Erythroblast (primary cell): ENCODE measurements around the gene KSR1.
A peak's percentile ranks its signal among the peaks of the same experiment; 100 is the strongest.

Experiments used
- DNase-seq, 2 experiments: peaks; one replicate each; lab custom pipeline; 2025; lab: John Stamatoyannopoulos, UW
- GATA1 ChIP-seq: IDR thresholded peaks from 2 replicates; pipeline ENCODE4 v1.6.1; 2011; ENCODE audit warnings: low read depth, mild to moderate bottlenecking, control low read depth, low read length, moderate library complexity
- POLR2A ChIP-seq: IDR thresholded peaks from 2 replicates; pipeline ENCODE4 v1.6.1; 2011; ENCODE audit warnings: mild to moderate bottlenecking, low read length

Gene KSR1

DNA sequence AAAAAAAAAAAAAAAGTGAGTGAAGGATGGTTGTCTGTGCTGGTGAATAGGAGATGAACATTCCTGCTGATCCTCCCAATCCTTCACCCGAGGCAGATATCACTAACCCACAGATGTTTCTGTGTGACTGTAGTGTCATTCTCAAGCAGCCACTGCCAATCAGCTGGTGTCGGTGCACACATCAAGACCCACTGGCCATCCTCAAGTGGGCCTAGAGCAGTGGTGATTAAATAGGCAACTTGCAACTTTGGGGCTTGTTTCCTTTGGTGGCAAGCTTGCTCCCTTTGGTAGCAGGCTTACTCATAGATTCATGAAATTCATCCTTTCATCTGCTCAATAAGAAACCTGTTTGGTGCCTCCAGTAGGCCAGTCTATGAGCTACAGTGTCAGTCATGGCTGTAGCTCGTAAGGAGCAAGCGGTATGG, 123.7 kb downstream of the KSR1 start:
- TF ChIP-seq GATA1, result no peak
- no peak for TF ChIP-seq POLR2A
- DNase-seq, result peak; percentile 86 to 92

- TF ChIP-seq POLR2A, result no peak
- no peak for TF ChIP-seq GATA1
- peak; percentile 24 to 32 for DNase-seq
Observed at GRCh38 chr17:27581016-27581415, 124.8 kb downstream of the KSR1 start.

- DNase-seq, result peak; percentile 21 to 30
- TF ChIP-seq POLR2A (no peak), GATA1 (no peak)
Observed at GRCh38 chr17:27582696-27583095, 126.4 kb downstream of the KSR1 start.

GRCh38 chr17:27585153-27585681, 129.0 kb downstream of the KSR1 start:
- TF ChIP-seq GATA1 (no peak), POLR2A (no peak)

GRCh38 chr17:27585792-27586191, 129.5 kb downstream of the KSR1 start:
- DNase-seq, result no peak
- TF ChIP-seq GATA1 (no peak), POLR2A (no peak)

More at GRCh38 chr17:27585153-27585681, 129.0 kb downstream of the KSR1 start:
- DNase-seq, result peak; percentile 28 to 46

DNA sequence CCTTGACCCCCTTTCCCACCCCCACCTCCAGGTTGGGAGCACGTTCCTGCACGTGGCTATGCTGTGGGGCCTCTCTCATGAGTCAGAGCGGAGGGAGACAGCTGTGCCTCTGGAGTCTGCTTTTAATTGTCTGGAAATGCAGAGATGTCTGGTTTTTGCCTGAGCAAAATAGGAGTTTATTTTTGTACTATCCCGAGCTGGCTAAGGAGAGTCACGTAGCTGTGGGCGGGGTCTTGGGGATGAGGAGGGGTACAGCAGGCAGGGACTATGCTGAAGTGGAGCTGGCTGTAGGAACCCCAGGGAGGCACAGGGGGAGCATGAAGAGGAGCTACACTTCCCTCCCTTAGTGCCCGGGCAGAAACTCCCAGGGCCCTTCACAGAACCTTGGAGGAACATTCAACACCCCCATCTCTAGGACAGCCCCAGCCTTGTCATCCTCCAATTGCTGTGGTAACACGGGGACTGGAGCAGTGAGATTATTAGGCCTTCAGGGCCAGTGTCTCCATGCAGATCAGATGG, 130.0 kb downstream of the KSR1 start:
- TF ChIP-seq GATA1, result no peak
- TF ChIP-seq POLR2A, result no peak
- DNase-seq, result peak; percentile 73 to 81

GRCh38 chr17:27588354-27588753, 132.1 kb downstream of the KSR1 start:
- DNase-seq, result no peak
- TF ChIP-seq POLR2A, result no peak
- no peak for TF ChIP-seq GATA1

DNA sequence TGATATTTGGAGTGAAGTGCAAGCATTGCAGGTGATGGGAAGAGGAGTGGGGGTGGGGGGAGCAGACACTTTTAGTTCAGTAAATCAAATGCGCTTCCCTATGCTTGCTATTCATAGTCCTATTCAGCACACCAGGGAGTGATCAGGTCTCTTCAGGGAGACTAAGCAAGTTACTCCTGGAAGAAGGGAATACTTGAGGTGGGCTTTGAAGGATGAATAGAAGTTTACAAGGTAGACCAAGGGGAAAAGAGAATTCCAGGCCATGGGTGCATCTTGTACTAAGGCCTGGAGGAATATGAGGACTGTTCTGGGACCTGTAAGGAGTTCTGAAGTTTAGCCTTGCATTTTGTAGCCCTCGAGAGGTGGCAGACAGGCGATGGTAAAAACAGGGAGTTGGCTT, 134.6 kb downstream of the KSR1 start:
- TF ChIP-seq GATA1 (no peak), POLR2A (no peak)
- no peak for DNase-seq

DNA sequence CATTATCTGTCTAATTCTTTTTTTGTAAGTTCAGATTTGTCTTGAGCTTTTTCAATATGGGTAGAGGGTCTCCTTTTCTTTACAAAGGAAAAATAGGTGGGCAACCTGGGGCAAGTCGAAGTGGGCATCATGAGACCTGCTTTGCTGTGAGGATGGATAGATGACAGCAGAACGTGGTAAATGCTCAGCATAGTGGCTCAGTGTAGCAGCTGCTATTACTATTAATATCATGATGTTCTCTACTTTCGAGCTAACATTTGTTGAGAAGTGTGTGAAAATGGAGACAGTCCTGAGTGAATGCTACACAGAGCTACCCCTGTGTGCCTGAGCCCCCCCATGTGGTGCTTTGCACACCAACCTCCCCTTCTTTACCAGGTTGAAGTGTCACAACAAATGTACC, 135.7 kb downstream of the KSR1 start:
- no peak for DNase-seq
- TF ChIP-seq POLR2A, result no peak
- TF ChIP-seq GATA1, result no peak

- DNase-seq, result no peak
- no peak for TF ChIP-seq POLR2A
- no peak for TF ChIP-seq GATA1
Observed at GRCh38 chr17:27593232-27593856, 137.1 kb downstream of the KSR1 start.

- DNase-seq, result no peak
- no peak for TF ChIP-seq POLR2A
- TF ChIP-seq GATA1, result no peak
Observed at GRCh38 chr17:27593857-27594255, 137.6 kb downstream of the KSR1 start.

DNA sequence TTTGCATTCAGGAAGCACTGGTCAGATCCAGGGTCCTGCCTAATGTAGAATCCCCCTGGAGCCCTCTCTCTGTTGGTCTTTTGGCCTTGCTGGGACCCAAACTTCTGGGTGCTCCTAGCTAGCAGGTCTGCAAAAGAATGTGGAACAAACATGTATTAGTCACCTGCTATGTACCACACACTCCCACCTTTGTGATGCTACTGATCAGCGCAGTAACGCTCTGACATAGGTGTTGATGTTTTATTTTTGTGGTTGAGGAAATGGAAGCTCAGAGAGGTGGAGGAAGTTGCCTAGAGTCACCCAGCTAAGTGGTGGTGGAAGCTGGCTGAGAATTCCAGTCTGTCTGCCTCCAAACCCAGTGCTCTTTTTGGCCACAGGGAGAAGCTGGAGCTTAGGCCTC, 139.0 kb downstream of the KSR1 start:
- no peak for DNase-seq

DNA sequence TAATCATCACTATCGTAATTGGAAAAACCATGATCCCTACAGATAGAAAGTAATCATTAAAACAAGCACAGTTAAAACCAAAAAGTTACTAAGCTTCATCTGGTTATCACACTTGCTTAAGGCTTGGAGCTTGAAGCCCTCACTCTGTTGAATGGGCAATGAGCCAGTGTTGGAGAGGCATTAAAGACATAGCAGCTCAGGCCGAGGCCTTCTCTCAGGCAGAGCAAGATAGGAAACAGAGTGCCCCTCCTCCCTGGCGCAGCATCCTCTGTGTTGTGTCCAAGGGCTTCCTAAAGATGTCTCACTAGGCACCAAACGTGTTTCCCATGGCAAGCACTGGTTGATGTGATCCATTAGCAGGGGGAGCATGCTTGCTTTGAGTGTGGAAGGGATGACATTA, 139.8 kb downstream of the KSR1 start:
- TF ChIP-seq GATA1 (no peak), POLR2A (no peak)
- DNase-seq, result peak; percentile 74 to 81

More for the DNA sequence above, 139.0 kb downstream of the KSR1 start:
- no peak for TF ChIP-seq GATA1

GRCh38 chr17:27596566-27597187, 140.4 kb downstream of the KSR1 start:
- TF ChIP-seq POLR2A (no peak), GATA1 (no peak)
- DNase-seq, result peak; percentile 62 to 66

- TF ChIP-seq POLR2A (no peak), GATA1 (no peak)
- no peak for DNase-seq
Observed at GRCh38 chr17:27597188-27597580, 140.9 kb downstream of the KSR1 start.
